Measurements from ENCODE around the gene RAD54L2. TPM values are rescaled to one million over a fixed set of nuclear protein-coding genes. Genes with fewer than 3 reads are reported as not detected.

RAD54L2 gene
- total and polyA plus RNA-seq, 2 of the 8 experiments (the other 6 are each of a cell fraction or from before 2014, with no cell fraction given), result 8.2 to 35.2 TPM

GRCh38 chr3:51508255-51508654 is 30.3 kb upstream of the RAD54L2 start (continued):
- TF ChIP-seq CHD7 (IDR thresholded peaks at IDR 0.05; ENCODE audit: insufficient replicate concordance, low read length) (no peak), E2F6 (IDR thresholded peaks at IDR 0.05) (no peak), EGR1 (IDR thresholded peaks at IDR 0.05; ENCODE audit: borderline replicate concordance, low read depth, low read length) (no peak), RXRA (IDR thresholded peaks at IDR 0.05; ENCODE audit: insufficient read depth, low read depth, low read length) (no peak), SP4 (IDR thresholded peaks at IDR 0.05; ENCODE audit: low read length) (no peak), TAF7 (optimal IDR thresholded peaks at IDR 0.05; ENCODE audit: borderline replicate concordance, low read depth, low read length) (no peak), CHD2 (IDR thresholded peaks at IDR 0.05; ENCODE audit: low read length) (no peak), SP2 (IDR thresholded peaks at IDR 0.05; ENCODE audit: low read length) (no peak), TEAD4 (IDR thresholded peaks at IDR 0.05; ENCODE audit: low read depth, low read length) (no peak)
